ENCODE measurements around the gene P3H1. TPM values are rescaled to one million over a fixed set of nuclear protein-coding genes. Genes with fewer than 3 reads are reported as not detected.

P3H1 gene, protein sequence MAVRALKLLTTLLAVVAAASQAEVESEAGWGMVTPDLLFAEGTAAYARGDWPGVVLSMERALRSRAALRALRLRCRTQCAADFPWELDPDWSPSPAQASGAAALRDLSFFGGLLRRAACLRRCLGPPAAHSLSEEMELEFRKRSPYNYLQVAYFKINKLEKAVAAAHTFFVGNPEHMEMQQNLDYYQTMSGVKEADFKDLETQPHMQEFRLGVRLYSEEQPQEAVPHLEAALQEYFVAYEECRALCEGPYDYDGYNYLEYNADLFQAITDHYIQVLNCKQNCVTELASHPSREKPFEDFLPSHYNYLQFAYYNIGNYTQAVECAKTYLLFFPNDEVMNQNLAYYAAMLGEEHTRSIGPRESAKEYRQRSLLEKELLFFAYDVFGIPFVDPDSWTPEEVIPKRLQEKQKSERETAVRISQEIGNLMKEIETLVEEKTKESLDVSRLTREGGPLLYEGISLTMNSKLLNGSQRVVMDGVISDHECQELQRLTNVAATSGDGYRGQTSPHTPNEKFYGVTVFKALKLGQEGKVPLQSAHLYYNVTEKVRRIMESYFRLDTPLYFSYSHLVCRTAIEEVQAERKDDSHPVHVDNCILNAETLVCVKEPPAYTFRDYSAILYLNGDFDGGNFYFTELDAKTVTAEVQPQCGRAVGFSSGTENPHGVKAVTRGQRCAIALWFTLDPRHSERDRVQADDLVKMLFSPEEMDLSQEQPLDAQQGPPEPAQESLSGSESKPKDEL
- 111 and 118 TPM in 2 replicates for total RNA-seq

GRCh38 chr1:42766741-42767509 is at the start of gene P3H1, which contains the start of gene C1orf50:
Gene P3H1 (minus strand): TSS chr1:42767028. CDS start chr1:42766971, 57 bp downstream.
Gene C1orf50 (plus strand): TSS chr1:42767249. CDS start chr1:42767312, 63 bp downstream.

GRCh38 chr1:42784946-42785693 is 18.3 kb upstream of the P3H1 start, which contains the start of gene TMEM269:
Gene TMEM269 (plus strand): TSS chr1:42784991. CDS start chr1:42789894, 4,903 bp downstream.

DNA sequence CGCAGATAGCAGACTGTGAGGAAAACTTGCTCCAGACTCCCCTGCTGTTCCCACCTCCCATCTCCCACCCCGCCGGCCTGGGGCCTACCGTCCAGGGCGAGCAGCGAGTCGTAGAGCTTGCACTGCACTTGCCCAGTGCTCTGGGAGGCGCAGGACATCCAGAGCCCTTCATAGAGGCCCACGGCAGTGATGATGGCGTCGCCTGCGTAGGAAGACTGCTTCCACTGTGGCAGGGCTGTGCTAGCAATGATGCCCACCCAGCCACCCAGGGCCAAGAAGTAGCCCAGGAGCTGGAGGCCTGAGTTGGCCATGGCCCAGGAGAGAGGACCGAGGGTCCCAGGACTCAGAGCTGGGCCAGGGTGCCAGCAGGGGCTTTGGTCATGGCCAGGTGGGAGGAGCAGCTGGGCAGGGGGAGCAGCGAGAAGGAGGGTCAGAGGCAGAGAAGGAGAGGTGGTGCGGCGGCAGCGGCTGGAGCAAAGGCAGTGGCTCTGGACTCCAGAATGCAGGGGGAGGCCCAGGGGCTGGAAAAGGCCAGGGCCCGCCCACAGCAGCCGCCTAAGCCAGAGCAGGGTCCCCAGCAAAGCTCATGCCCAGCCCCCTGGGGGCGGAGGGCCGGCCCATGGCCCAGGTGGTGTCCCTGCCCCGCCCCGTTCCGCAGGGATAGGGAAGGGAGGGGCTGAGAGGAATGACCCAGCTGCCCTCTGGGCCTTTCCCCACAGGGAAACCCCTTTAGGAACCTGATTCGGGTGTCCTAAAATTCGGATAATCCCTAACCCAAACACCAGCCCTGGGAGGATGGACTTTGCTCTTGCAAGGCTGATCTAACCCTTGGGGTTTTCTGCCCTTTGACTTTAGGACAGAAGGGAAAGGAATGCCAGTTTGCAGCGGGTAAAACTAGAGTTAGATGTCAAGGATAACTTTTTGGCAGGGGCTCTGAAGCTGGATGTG is 26.8 kb downstream of the P3H1 start, which contains the start of gene CLDN19:
TSS of gene CLDN19 (minus strand) at position 484 of the 948 bp plus-strand sequence. CDS start at position 311, 173 bp downstream.

Other genes starting within 250 kb of the P3H1 start
- 20.6 and 46.4 TPM in 2 replicates for gene PPIH, start 108.6 kb downstream of the P3H1 start, total RNA-seq
- gene YBX1, start 84.6 kb downstream of the P3H1 start, total RNA-seq, result 682 and 884 TPM in 2 replicates
- under 0.01 TPM in 1 of 2 replicates, not detected in the other for gene CLDN19, start 26.8 kb downstream of the P3H1 start, total RNA-seq
- 5.0 and 5.9 TPM in 2 replicates for gene C1orf50, start 221 bp upstream of the P3H1 start, total RNA-seq
- gene TMEM269, start 18.0 kb upstream of the P3H1 start, total RNA-seq, result under 0.01 TPM in 1 of 2 replicates, not detected in the other
- gene ERMAP, start 50.1 kb upstream of the P3H1 start, total RNA-seq, result 5.2 and 12.4 TPM in 2 replicates
- 9.9 and 11.5 TPM in 2 replicates for gene SVBP, start 50.4 kb upstream of the P3H1 start, total RNA-seq
- 8.4 and 13.2 TPM in 2 replicates for gene ZNF691, start 79.6 kb upstream of the P3H1 start, total RNA-seq
- gene SLC2A1, start 191.8 kb upstream of the P3H1 start, total RNA-seq, result 192 and 231 TPM in 2 replicates